NCI-H526 (cell line): Measurements from ENCODE around the gene NFIL3.

Experiments
- DNase-seq, 2 experiments: peaks; one replicate each; lab custom pipeline; 2025; lab: John Stamatoyannopoulos, UW

The NFIL3 gene

GRCh38 chr9:91421971-91422757, 1.5 kb downstream of the NFIL3 start:
- DNase-seq = peak in 1 of 2 experiments; percentile 6

- DNase-seq = peak in 1 of 2 experiments; percentile 43
Measured at GRCh38 chr9:91421128-91421765, 2.4 kb downstream of the NFIL3 start.

- DNase-seq = no peak
Measured at GRCh38 chr9:91420501-91421127, 3.0 kb downstream of the NFIL3 start.

GRCh38 chr9:91419222-91420191, 4.1 kb downstream of the NFIL3 start:
- DNase-seq = no peak

- DNase-seq = no peak
Measured at GRCh38 chr9:91418215-91418610, 5.4 kb downstream of the NFIL3 start.

GRCh38 chr9:91417602-91418214, 5.9 kb downstream of the NFIL3 start:
- no peak for DNase-seq

GRCh38 chr9:91416096-91416712, 7.4 kb downstream of the NFIL3 start:
- DNase-seq = no peak

DNA sequence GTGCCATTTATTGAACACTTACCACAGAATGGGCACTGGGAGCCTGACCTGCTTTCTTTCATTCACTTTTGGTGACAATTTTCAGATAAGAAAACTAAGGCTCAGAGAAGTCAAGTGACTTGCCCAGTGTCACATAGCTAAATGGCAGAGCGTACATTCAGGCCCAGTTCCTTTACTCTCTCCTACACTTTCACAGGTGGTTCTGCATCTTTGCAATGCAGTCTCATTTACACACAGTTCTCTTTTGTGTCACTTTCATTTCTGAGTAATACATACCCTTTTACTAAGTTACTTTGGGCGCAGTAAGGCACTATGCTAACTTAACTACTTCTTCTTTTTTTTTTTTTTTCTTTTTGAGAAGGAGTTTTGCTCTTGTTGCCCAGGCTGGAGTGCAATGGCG, 8.3 kb downstream of the NFIL3 start:
- no peak for DNase-seq

- DNase-seq = no peak
Measured at GRCh38 chr9:91412941-91413340, 10.7 kb downstream of the NFIL3 start.

- DNase-seq = no peak
Measured at GRCh38 chr9:91411096-91411771, 12.4 kb downstream of the NFIL3 start.

DNA sequence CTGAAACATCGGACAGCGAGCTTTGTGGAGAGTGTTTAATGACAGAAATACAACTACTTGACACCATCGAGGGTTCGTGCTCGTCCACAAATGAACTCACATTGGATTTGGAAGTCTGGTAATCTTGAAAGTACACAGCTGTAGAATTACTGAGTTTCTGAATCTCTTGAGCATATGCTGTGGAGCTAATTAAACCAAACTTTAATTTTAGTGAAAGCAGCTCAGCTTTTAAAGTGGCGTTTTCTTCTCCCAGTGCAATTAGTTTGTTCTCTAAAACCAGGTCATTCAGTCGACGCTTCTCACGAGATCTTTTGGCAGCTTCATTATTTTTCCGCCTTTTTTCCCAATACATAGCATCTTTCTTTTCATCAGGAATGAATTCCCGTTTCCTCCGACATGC, 13.5 kb downstream of the NFIL3 start:
- DNase-seq = no peak

GRCh38 chr9:91408475-91408874, 15.2 kb downstream of the NFIL3 start:
- DNase-seq = no peak

GRCh38 chr9:91407580-91408318, 15.9 kb downstream of the NFIL3 start:
- no peak for DNase-seq

- DNase-seq = no peak
Measured at GRCh38 chr9:91405343-91406077, 18.1 kb downstream of the NFIL3 start.

GRCh38 chr9:91403665-91404543, 19.7 kb downstream of the NFIL3 start:
- DNase-seq = no peak

- DNase-seq = no peak
Measured at GRCh38 chr9:91398926-91399325, 24.7 kb downstream of the NFIL3 start.

- no peak for DNase-seq
Measured at GRCh38 chr9:91395553-91396471, 27.8 kb downstream of the NFIL3 start.
